ENCODE measurements around the gene NGRN. TPM values are rescaled to one million over a fixed set of nuclear protein-coding genes. Genes with fewer than 3 reads are reported as not detected.
A peak's percentile ranks its signal among the peaks of the same experiment; 100 is the strongest.
"Not testable (repeated sequence)": the region's sequence is repeated elsewhere in the genome, so short reads cannot be mapped to it uniquely, and the experiment has no call there.

NGRN gene
- total and polyA plus RNA-seq, 11 donors, result 93.2 to 149 (median 119) TPM

- Histone ChIP-seq H3K27ac (no peak overlapping the region), H3K9me3 (peaks cover 0 to 5% (median 0%) of the 10 kb centered on the region in 12 donors), H3K4me1 (peaks cover 0 to 4% (median 0%) of the 10 kb centered on the region in 12 donors), H3K27me3 (no peaks in the 10 kb centered on the region), H3K36me3 (no peaks in the 10 kb centered on the region), H3K4me3 (no peak overlapping the region)
- intact Hi-C loops (cut with DNase I), result no loop called here
- TF ChIP-seq POLR2A (IDR thresholded peaks at IDR 0.05), result no peak
- TF ChIP-seq, protein P1, sequence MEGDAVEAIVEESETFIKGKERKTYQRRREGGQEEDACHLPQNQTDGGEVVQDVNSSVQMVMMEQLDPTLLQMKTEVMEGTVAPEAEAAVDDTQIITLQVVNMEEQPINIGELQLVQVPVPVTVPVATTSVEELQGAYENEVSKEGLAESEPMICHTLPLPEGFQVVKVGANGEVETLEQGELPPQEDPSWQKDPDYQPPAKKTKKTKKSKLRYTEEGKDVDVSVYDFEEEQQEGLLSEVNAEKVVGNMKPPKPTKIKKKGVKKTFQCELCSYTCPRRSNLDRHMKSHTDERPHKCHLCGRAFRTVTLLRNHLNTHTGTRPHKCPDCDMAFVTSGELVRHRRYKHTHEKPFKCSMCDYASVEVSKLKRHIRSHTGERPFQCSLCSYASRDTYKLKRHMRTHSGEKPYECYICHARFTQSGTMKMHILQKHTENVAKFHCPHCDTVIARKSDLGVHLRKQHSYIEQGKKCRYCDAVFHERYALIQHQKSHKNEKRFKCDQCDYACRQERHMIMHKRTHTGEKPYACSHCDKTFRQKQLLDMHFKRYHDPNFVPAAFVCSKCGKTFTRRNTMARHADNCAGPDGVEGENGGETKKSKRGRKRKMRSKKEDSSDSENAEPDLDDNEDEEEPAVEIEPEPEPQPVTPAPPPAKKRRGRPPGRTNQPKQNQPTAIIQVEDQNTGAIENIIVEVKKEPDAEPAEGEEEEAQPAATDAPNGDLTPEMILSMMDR (IDR thresholded peaks at IDR 0.05), result no peak
- ATAC-seq (no peak), DNase-seq (no peak)
- 48 to 67% (median 59%) methylated on average over 5 to 10 of the region's 10 CpGs for whole genome bisulfite sequencing, 4 donors
These were observed 29.8 kb downstream of the NGRN start for GRCh38 chr15:90295270-90295648.

GRCh38 chr15:90296316-90296884 lies 30.9 kb downstream of the NGRN start:
- intact Hi-C loops (cut with DNase I); H3K9me3 ChIP-seq; H3K27me3 ChIP-seq; ATAC-seq; H3K36me3 ChIP-seq; DNase-seq; H3K27ac ChIP-seq; H3K4me1 ChIP-seq; H3K4me3 ChIP-seq: not testable (repeated sequence)
- WGBS, 4 donors, result 69 to 77% (median 74%) methylated on average over 4 of the region's 4 CpGs

DNA sequence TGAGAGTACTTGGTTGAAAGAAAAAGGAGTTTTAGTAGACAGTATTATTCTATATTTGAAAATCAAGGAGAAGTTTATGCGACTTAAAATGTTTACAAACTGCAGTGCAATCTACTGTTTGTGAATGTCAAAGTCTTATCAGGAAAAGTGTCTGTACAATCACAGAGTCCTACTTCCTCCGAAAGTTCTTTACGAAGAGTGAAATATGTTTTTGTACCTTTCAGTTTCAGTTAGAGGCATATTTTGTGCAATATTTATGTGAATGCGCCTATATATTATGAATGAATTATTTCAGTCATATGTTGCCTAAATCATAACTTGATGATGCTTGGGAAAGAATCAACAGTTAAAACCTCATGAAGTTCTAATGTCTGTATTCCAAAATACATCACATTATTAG lies 31.5 kb downstream of the NGRN start:
- ATAC-seq (no peak), DNase-seq (no peak)
- Histone ChIP-seq H3K27me3 (no peaks in the 10 kb centered on the region), H3K4me3 (no peak overlapping the region), H3K4me1 (peaks cover 0 to 16% (median 9%) of the 10 kb centered on the region in 12 donors), H3K9me3 (peaks cover 0 to 5% (median 0%) of the 10 kb centered on the region in 12 donors), H3K36me3 (no peaks in the 10 kb centered on the region), H3K27ac (no peak overlapping the region)
- WGBS, 4 donors, result 90 to 98% (median 92%) methylated on average over 4 of the region's 4 CpGs
- intact Hi-C loops (cut with DNase I), result no loop called here
- no peak for TF ChIP-seq POLR2A (IDR thresholded peaks at IDR 0.05)
- TF ChIP-seq, protein P1 (IDR thresholded peaks at IDR 0.05), result no peak

DNA sequence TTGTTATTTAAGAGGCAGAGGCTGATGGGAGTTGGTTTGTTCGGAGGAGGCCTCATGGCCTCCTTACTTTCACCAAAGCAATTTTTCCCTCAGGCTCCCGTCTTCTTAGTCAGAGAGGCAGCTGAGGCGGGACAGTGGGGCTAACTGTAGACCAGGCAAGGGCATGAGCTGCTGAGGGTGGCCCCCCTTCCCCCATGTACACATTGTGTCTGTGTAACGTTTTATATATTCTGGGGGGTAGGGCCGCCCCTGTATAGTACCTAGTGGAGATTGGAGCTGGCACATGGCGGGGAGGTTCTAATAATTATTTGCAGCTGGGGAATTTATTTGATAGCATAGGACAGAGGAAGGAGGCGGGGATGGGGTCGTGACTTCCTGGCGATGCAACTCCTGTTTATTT lies 35.1 kb downstream of the NGRN start:
- peaks cover 0 to 18% (median 9%) of the 10 kb centered on the region in 12 donors for H3K4me1 ChIP-seq
- H3K27me3 ChIP-seq, result no peaks in the 10 kb centered on the region
- intact Hi-C loops (cut with DNase I), result no loop called here
- H3K27ac ChIP-seq, result peak overlapping the region in 1 of 12 donors; percentile 30
- peaks cover 0 to 5% (median 0%) of the 10 kb centered on the region in 12 donors for H3K9me3 ChIP-seq
- H3K36me3 ChIP-seq, result no peaks in the 10 kb centered on the region
- WGBS, 4 donors, result 82 to 89% (median 86%) methylated on average over 9 of the region's 9 CpGs
- ATAC-seq (no peak), DNase-seq (no peak)
- no peak overlapping the region for H3K4me3 ChIP-seq
- TF ChIP-seq POLR2A (IDR thresholded peaks at IDR 0.05), result no peak
- TF ChIP-seq, protein P1 (IDR thresholded peaks at IDR 0.05), result no peak
